ENCODE measurements around the gene CHST8.

- TF ChIP-seq GATA3 (IDR thresholded peaks at IDR 0.05; ENCODE audit: low read depth, low read length) (no peak), GATA2 (IDR thresholded peaks at IDR 0.05; ENCODE audit: low read depth, low read length) (no peak)
Measured at GRCh38 chr19:33634361-33635091, 12.8 kb downstream of the CHST8 start.
